GM19035 (cell line): ENCODE measurements around the gene ZNF579.
A peak's percentile ranks its signal among the peaks of the same experiment; 100 is the strongest.

Experiments used
- ATAC-seq: cut with Tn5 transposase; IDR thresholded peaks from one replicate; pipeline ENCODE4 v1.9.1; 2021; ENCODE audit not compliant: unreplicated experiment

The ZNF579 gene, protein sequence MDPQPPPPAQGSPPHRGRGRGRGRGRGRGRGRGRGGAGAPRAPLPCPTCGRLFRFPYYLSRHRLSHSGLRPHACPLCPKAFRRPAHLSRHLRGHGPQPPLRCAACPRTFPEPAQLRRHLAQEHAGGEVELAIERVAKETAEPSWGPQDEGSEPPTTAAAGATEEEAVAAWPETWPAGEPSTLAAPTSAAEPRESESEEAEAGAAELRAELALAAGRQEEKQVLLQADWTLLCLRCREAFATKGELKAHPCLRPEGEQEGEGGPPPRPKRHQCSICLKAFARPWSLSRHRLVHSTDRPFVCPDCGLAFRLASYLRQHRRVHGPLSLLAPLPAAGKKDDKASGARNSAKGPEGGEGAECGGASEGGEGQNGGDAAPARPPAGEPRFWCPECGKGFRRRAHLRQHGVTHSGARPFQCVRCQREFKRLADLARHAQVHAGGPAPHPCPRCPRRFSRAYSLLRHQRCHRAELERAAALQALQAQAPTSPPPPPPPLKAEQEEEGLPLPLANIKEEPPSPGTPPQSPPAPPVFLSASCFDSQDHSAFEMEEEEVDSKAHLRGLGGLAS

GRCh38 chr19:55580628-55581144, at the start of gene ZNF579:
TSS of gene ZNF579 (minus strand) at chr19:55580848. CDS start at chr19:55579639, 1,209 bp downstream.
- ATAC-seq: no peak

GRCh38 chr19:55626350-55626749, 45.7 kb upstream of the ZNF579 start:
- no peak for ATAC-seq

DNA sequence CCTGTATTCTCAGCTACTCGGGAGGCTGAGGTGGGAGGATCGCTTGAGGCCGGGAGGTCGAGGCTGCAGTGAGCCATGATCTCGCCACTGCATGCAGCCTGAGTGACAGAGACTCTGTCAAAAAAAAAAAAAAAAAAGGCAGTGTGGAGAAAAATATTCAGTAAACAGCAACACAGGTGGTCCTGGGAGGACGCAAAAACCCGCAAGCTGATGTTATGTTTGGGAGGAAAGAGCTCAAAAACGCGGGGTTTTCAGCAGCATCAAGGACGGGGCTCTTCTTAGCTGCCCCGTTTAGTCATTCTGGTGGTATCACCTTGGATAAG, 44.3 kb upstream of the ZNF579 start:
- ATAC-seq: no peak

GRCh38 chr19:55624109-55625003, 43.7 kb upstream of the ZNF579 start, which contains the start of gene ZNF784:
TSS of gene ZNF784 (minus strand) at chr19:55624566. CDS start at chr19:55624561, 5 bp downstream.
- ATAC-seq: peak; percentile 62

DNA sequence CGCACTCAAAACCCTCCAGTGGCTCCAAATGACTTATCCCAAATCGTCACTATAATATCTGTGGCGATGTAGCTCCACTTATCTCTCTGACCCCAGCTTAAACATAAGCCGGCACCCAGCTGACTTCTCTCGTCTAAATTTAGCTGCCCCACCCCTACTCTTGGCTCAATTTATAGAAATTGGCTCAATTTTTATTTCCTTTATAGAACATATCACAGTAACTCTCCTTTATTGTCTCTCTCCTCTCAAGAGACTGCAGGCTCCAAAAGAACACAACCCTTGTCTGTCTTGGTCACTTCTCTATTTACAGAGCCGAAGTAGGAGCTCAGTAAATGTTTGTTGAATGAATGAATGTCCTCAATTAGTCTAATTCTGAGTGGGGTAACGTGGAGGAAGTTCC, 42.9 kb upstream of the ZNF579 start:
- no peak for ATAC-seq

DNA sequence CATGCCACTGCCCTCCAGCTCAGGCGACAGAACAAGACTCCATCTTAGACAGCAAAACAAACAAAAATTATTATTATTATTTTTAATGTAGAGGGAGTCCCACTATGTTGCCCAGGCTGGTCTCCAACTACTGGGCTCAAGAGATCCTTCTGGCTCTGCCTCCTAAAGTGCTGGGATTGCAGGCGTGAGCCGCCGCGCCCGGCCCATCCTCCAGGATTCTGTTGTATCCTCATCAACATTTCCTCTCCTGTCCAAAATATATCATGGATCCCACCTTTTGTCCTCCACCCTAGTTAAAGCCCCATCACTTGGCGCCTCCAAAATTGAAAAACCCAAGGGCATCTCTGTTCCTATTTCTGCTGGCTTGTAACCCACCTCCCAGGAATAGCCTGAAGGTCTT, 42.5 kb upstream of the ZNF579 start:
- no peak for ATAC-seq

GRCh38 chr19:55622242-55622969, 41.8 kb upstream of the ZNF579 start:
- ATAC-seq: no peak

DNA sequence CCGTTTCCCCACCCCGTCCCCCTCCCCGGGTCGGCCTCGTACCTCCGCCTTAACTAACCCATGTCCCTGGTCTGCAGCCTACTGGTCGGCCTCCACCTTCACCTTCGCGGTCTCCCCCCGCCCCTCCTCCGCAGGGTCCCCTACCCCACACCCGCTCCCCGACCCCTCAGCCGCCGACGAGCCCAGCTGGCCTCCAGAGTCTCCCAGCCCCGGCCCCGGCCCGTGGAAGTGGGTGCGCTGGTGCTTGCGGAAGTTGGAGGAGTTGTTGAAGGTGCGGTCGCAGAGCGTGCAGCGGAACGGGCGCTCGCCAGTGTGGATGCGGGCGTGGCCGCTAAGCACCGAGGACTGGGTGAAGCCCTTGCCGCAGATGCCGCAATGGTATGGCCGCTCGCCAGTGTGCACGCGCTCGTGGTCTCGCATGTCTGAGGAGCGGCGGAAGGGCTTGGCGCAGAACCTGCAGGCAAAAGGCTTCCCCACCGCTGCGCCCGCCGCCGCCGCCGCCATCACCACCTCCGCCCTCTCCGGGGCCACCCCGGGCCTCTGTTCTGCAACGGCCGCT, 41.1 kb upstream of the ZNF579 start:
- ATAC-seq: no peak

DNA sequence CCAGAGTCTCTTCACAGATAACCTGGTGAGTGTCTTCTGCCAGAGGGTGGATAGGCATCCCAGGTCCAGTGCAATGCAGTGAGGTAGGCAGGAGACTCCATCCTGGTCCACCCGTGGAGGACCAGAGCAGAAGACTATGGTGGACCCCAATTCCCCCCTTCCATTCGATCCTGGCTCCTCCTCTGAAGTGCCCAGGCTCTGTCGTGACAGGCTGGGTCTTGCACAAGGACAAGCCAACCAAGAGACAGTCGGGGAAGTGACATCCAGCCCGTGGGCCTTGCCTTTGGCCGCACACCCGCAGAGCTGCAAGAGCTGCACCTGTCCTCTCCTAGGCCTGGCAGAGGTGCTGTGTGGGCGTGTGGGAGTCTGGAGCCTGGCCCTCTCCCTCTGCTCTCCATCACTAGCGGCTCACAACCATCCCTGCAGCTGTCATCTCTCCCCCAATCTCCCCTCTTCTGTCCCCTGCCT, 40.6 kb upstream of the ZNF579 start:
- ATAC-seq: no peak

DNA sequence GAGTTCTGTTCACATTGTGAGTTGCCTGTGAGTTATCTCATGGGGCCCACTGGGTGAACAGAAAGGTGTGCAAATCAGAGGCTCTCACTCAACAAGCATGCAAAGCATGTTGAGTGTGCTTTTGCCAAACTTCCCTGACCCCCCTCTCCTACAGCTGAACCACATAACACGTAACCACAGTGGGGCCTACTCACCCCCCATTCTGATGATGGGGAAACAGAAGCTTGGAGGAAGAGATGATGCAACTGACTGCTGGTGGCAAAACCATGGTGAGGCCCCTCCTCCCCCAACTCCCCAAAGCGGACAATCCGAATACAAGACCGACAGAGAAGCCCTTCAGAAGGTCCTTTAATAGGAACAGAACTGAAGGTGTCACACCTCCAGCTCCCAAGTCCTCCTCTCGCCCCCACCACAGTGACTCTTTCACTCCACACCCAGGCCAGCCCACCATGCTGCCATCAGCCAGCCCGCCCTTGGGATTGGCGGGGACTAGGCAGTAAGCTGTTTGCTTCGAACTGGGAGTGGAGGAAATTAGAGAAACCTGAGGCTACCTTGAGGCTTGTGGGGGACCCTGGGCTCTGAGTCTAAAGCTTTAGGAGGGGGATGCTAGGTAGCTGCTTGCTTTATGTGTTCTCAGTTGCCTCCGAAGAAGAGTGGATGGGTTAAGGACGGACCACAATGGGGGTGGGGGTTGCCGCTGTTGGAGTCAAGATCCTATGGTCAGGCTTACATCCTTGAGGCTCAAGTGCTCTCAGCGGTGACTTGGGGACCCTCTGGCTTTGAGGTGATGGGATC, 40.0 kb upstream of the ZNF579 start:
- no peak for ATAC-seq

- ATAC-seq: no peak
These were observed 38.6 kb upstream of the ZNF579 start for GRCh38 chr19:55619286-55619685.

GRCh38 chr19:55618426-55618825, 37.8 kb upstream of the ZNF579 start:
- no peak for ATAC-seq

GRCh38 chr19:55617426-55617825, 36.8 kb upstream of the ZNF579 start:
- ATAC-seq: no peak

GRCh38 chr19:55616395-55616875, 35.8 kb upstream of the ZNF579 start:
- ATAC-seq: no peak

- no peak for ATAC-seq
These were observed 35.1 kb upstream of the ZNF579 start for GRCh38 chr19:55615543-55616394.

- no peak for ATAC-seq
These were observed 34.3 kb upstream of the ZNF579 start for GRCh38 chr19:55614711-55615542.

DNA sequence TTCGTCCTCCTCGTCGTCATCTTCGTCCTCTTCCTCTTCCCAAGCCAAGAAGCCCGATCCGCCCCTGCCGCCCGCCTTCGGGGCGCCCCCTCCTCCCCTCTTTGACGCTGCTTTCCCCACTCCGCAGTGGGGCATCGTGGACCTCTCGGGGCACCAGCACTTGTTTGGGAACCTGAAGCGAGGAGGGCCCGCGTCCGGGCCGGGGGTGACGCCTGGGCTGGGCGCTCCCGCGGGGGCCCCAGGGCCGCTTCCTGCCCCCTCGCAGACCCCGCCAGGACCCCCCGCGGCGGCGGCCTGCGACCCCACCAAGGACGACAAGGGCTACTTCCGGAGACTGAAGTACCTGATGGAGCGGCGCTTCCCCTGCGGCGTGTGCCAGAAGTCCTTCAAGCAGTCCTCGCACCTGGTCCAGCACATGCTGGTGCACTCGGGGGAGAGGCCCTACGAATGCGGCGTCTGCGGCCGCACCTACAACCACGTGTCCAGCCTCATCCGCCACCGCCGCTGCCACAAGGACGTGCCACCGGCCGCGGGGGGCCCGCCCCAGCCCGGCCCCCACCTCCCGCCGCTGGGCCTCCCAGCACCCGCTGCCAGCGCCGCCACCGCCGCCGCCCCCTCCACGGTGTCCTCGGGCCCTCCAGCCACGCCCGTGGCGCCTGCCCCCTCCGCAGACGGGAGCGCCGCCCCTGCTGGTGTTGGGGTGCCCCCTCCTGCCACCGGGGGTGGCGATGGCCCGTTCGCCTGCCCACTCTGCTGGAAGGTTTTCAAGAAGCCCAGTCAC, 33.5 kb upstream of the ZNF579 start:
- ATAC-seq: no peak
